ENCODE results near the gene CCDC28A. TPM values are rescaled to one million over a fixed set of nuclear protein-coding genes. Genes with fewer than 3 reads are reported as not detected.

The CCDC28A gene
- 27.7 TPM for total RNA-seq

DNA sequence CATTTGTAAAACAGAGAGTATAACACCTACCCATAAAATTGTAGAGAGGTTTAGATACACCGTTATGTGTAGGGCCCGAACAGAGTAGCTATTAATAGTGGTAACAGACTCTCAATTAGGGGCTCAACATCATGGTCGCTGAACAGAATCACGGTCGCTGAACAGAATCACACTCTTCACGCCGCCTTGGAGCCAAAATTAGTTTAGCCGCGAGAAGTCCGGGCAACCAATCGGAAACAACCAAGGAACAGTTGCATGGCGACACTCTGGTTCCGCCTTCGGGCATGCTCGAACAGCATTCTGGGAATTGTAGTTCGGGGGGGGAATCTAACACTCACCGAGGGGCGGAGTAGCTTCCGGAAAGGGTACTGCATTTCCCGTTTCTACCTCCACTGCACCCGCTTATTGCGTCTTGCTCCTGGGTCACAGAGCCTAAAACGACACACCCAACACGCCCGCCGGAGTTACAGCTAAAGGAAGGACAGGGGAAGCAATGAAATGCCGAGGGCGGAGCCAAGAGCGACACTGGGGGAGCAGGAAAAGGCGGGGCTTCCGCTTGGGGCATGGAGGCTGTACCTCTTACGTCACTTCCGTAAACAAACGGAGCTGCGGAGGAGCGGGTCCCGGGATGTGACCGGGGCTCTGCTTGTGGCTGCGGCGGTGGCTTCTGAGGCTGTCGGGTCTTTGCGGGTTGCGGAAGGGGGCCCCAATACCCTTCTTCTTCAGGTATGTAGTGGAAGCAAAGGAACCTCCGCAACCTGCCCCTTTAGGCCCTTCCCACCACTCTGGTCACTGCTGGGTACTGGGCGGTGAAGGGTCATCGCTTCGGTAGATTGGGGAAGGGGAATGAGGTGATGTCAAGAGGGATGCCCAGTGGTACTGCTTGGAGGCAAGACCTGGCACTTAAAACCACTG, at the start of gene CCDC28A:
Gene CCDC28A, plus strand, starts transcription at position 593 of the 915 bp plus-strand sequence. CDS start 2,352 bp downstream, outside the sequence.

GRCh38 chr6:138795809-138796603, 22.4 kb downstream of the CCDC28A start, which contains the start of gene ECT2L:
TSS of gene ECT2L (plus strand) at chr6:138796087. CDS start at chr6:138813275, 17,188 bp downstream.

Other genes with a start within 250 kb of the CCDC28A start
- not detected for gene ECT2L, start 22.3 kb downstream of the CCDC28A start, total RNA-seq
- gene REPS1, start 214.5 kb downstream of the CCDC28A start, total RNA-seq, result 77.6 TPM

Measured in camera-type eye (tissue), 1 donor.